ENCODE results near the gene GSPT1. TPM values are rescaled to one million over a fixed set of nuclear protein-coding genes. Genes with fewer than 3 reads are reported as not detected.

GSPT1 gene
- total and polyA plus RNA-seq, 9 of the 15 experiments (the other 6 are each of a cell fraction or from before 2014, with no cell fraction given) = 63.8 to 269 (median 148) TPM

- TF ChIP-seq KLF13 (tag; IDR thresholded peaks at IDR 0.05; ENCODE audit: borderline replicate concordance, low read depth) (peak; percentile 87), U2AF1 (optimal IDR thresholded peaks at IDR 0.05; ENCODE audit: low read depth, low read length) (peak; percentile 70), ARNT (IDR thresholded peaks at IDR 0.05) (peak in 1 of 2 experiments; percentile 94; a peak in 2 of 4 replicates), NFRKB (IDR thresholded peaks at IDR 0.05; ENCODE audit: low read depth) (peak; percentile 97), ETS1 (conservative IDR thresholded peaks at IDR 0.05; ENCODE audit: control insufficient read depth, low read depth, low read length) (peak; percentile 100), HNRNPL (IDR thresholded peaks at IDR 0.05; ENCODE audit: low read depth, low read length) (0 out of 2 replicates have a peak, but pooled peaks have one; percentile 53), TOE1 (IDR thresholded peaks at IDR 0.05; ENCODE audit: borderline replicate concordance) (peak; percentile 83; the same call in 1 of the 2 replicates), TOE1 (CRISPR knock-in tag; IDR thresholded peaks at IDR 0.05; ENCODE audit: borderline replicate concordance, low read depth) (no peak), CBFB (CRISPR knock-in tag; IDR thresholded peaks at IDR 0.05) (peak; percentile 100), NFIC (IDR thresholded peaks at IDR 0.05) (peak; percentile 58; the same call in 1 of the 2 replicates), IRF2 (CRISPR knock-in tag; IDR thresholded peaks at IDR 0.05) (peak; percentile 41; the same call in 1 of the 2 replicates), SMAD3 (CRISPR knock-in tag; conservative IDR thresholded peaks at IDR 0.05) (peak; percentile 94), ZNF609 (CRISPR knock-in tag; IDR thresholded peaks at IDR 0.05; ENCODE audit: borderline replicate concordance) (no peak), HNRNPUL1 (IDR thresholded peaks at IDR 0.05; ENCODE audit: low read length) (no peak), EGR1 (conservative IDR thresholded peaks at IDR 0.05) (peak; percentile 94), NKRF (IDR thresholded peaks at IDR 0.05; ENCODE audit: borderline replicate concordance) (peak; percentile 76; the same call in 1 of the 2 replicates)
- TF ChIP-seq, protein P1, sequence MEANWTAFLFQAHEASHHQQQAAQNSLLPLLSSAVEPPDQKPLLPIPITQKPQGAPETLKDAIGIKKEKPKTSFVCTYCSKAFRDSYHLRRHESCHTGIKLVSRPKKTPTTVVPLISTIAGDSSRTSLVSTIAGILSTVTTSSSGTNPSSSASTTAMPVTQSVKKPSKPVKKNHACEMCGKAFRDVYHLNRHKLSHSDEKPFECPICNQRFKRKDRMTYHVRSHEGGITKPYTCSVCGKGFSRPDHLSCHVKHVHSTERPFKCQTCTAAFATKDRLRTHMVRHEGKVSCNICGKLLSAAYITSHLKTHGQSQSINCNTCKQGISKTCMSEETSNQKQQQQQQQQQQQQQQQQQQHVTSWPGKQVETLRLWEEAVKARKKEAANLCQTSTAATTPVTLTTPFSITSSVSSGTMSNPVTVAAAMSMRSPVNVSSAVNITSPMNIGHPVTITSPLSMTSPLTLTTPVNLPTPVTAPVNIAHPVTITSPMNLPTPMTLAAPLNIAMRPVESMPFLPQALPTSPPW (CRISPR knock-in tag; IDR thresholded peaks at IDR 0.05) = peak; percentile 96
Measured at GRCh38 chr16:11915644-11916523, at the start of gene GSPT1 (continued).

Measured in K562 (cell line).